Activated CD4-positive, alpha-beta T cell treated with anti-CD3 and anti-CD28 coated beads, Interleukin-2, amount 50 U/mL, for 48 hours (primary cell): ENCODE results near the gene HTR3B.
A peak's percentile ranks its signal among the peaks of the same experiment; 100 is the strongest.
"Not testable (repeated sequence)": the region's sequence is repeated elsewhere in the genome, so short reads cannot be mapped to it uniquely, and the experiment has no call there.

Experiments
- DNase-seq, 2 experiments: peaks; one replicate each; pipeline ENCODE4 v3.0.0-alpha.2; 2020

Gene HTR3B, protein sequence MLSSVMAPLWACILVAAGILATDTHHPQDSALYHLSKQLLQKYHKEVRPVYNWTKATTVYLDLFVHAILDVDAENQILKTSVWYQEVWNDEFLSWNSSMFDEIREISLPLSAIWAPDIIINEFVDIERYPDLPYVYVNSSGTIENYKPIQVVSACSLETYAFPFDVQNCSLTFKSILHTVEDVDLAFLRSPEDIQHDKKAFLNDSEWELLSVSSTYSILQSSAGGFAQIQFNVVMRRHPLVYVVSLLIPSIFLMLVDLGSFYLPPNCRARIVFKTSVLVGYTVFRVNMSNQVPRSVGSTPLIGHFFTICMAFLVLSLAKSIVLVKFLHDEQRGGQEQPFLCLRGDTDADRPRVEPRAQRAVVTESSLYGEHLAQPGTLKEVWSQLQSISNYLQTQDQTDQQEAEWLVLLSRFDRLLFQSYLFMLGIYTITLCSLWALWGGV

DNA sequence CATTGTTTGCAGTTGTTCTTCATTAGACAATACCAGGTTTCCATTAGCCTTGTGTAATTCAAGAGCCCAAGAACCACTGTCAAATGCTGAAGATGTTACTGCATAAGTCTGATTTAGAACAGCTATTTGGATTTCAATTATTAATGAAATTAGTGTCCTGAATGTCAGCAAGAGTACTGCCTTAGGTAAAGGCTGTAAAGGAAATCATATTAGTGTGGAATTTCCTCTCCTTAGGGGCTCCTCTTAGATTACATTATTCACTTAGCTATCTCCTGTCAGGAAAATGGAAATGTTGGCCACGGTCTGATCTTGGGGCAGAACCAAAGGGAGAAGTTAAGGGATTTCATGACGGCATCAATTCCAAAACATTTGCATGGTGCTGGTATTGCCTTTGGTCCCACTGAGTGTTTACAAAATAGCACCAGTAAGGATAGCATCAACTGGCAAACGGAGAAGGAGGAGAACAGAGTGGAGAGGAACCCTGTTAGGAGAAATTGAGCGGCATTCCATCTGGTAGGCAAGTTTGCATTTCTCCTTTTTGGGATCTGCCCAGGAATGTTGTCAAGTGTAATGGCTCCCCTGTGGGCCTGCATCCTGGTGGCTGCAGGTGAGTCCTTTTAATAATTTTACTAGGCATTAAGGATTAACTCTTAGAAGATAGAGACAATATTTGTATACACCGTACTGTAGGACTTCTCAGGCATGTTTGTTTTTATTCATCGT, at the start of gene HTR3B:
Gene HTR3B, plus strand, starts transcription at position 418 of the 723 bp plus-strand sequence. Its CDS starts 138 bp downstream, at position 556.
- no peak for DNase-seq

DNA sequence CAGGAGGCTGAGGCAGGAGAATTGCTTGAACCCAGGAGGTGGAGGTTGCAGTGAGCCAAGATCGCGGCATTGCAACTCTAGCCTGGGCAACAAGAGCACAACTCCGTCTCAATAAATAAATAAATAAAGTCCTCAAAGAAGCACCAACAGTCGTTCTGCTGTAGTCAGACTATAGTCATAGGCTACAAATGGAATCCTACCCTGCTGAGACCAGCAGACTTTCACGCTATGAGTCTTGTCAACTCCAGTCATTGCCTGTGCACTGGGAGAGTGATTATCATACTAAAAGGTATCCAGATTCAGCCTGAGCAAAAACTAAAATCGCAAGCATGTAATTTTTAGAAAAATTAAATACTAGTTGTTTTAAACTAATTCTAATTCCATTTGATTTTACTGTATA, 48.8 kb upstream of the HTR3B start:
- no peak for DNase-seq

DNA sequence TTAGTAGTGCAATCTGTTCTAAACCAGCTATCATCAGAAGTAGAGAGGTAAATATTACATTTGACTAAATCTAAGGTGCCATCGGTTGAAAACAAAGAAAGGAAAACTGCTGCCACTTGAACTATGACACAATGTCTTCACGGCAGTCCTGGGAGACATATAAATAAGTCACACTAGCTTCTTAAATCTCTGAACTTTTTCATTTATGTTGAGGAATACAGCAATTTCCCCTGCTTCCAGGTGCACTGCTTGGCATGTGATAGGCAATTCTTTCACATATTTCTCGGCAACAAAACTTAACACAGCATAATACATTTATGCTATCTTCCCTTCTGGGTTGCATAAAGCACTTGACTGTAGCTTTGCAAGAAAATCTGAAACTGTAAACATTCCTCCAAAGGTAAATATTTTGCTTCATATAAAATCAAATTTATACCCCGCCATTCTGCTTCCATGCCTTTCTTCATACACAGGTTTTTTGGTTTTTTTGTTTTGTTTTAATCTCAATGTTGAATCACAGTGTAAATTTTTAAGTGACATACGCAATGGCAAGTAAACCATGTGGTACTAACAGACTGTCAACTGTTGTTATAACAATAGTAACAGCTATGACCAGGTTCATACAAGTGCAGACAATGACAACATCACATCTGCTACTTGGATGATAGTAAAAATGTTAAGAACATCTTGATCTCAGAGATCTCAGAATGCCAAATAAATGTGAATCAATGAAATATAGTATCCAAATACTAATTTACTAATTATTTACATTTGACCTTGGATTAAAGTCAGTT, 47.4 kb upstream of the HTR3B start:
- no peak for DNase-seq

DNA sequence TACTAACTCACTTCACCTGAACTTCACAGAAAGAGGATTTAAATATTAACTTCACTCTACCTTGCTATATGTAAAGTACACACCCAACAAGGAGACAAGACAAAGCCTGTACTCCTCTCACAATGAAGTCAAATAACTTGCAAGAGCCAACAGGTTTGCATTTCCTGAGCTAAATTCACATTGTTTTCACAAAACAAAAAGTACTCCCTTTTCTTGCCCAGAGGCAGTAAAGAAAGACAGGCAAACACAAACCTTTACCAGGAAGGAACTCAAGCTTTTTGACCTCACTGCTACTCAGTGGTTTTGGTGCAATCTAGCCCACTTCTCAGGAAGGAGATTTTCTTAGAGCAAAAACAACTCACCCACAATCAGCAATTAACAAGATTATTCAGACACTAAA, 44.9 kb upstream of the HTR3B start:
- DNase-seq: no peak

DNA sequence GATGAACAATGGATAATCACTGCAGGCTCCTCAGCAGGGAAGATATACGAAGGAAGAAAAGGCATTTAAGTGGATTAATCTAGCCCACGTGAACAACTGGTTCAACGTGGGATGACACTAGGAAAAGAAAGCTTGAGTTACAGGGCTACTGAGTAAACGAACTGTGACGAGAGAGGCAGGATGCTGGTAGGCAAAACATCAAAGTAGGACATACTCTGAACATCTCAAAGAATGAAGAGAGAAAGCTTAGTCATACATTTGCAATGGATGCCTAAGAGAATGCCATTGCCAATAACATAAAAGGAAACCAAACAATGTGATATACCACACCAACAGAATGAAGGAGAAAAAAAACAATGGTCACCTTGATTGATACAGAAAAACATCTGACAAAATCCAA, 42.2 kb upstream of the HTR3B start:
- DNase-seq: no peak

DNA sequence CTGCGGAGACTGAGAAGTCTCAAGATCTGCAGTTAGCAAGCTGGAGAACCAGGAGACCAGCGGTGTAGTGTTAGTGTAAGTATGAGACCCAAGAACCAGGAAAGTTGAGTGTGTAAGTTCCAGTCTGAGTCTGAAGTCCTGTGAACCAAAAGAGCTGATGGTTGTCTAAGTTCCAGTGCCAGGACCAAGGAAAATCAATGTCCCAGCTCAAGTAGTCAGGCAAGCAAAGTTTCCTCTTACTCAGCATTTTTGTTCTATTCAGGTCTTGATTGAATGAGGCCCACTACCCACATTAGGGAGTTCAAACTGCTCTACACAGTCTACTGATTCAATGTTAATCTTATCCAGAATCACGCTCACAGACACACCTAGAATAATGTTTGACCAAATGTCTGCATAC, 40.2 kb upstream of the HTR3B start:
- no peak for DNase-seq

DNA sequence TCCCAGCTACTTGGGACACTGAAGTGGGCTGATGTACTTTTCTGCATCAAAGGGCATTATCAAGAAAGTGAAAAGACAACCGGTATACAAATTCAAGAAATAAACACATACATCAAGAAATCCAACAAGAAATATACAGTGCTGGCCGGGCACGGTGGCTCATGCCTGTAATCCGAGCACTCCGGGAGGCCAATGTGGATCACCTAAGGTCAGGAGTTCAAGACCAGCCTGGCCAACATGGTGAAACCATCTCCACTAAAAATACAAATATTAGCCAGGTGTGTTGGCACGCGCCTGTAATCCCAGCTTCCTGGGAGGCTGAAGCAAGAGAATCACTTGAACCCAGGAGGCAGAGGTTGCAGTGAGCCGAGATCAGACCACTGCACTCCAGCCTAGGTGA, 38.7 kb upstream of the HTR3B start:
- DNase-seq: no peak

DNA sequence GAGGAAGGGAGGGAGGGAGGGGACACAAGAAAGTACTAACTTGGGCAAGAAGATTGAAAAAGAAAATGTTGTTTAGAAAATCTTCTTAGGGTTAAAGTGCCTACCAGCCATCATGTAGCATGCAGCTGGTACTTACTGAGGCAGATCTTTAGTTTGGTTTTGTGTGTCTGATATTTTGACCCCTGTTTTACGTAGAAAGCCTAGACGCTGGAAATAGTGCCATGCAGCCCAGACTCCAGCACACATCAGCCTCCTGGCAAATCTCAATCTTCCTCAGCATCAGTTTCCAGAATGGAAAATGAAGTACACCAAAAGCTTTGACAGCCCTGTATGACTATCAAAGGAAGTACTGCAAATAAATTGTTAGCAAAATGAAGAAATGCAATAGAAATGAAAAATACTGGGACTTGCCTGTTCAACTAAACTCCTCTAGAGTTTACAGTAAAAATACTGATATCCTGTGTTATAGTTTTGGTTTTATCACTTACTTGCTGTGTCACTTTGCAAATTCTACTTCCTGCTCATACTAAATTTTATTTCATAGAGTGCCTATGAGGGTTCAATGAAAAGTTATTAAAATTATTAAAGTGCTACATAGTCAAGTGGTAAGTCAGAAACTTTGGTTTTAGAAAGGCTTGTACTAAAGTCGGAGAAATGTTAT, 36.6 kb upstream of the HTR3B start:
- no peak for DNase-seq

DNA sequence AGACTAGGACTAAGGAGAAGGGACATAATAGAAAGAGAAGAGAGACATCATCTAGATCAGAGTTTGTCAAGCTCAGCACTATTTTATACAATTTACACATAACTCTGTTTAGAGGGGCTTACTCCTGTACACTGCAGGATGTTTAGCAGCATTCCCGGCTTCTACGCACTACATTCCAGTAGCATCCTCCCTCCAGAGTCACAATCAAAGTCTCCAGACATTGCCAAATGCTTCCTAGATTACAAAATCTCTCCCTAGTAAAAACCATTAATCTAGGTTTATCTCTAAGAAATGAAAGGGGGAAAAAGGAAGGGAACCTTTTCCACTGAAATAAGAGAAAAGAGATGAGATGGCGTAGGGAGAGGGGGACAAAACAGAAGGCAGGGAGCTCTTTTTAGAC, 33.3 kb upstream of the HTR3B start:
- no peak for DNase-seq

DNA sequence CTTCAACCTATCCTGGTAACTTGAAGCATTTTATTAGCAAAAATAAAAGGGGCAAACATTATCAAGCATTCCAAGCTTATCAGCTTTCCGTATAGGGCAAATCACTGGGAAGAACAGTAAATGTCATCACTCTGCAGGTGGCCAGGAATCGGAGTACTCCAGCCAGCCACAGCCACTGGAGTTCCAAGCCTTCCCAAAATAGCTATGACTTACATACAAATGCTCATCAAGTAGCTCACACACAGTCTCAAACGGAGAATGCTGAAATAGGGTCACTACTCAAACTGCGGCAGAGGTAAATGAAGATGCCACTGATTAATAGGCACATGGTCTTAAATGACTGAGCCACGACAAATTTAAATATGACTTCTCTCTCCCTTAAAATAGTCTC, 31.4 kb upstream of the HTR3B start:
- no peak for DNase-seq

DNA sequence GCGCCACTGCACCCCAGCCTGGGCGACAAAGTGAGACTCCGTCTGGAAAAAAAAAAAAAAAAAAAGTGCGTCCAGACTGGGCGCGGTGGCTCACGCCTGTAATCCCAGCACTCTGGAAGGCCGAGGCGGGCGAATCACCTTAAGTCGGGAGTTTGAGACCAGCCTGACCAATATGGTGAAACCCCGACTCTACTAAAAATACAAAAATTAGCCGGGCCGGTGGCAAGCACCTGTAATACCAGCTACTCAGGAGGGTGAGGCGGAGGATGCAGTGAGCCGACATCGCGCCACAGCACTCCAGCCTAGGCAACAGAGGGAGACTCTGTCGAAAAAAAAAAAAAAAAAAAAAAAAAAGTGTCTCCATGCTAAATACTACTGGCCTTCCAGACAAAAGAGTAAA, 30.5 kb upstream of the HTR3B start:
- peak in 1 of 2 experiments; percentile 3 for DNase-seq

DNA sequence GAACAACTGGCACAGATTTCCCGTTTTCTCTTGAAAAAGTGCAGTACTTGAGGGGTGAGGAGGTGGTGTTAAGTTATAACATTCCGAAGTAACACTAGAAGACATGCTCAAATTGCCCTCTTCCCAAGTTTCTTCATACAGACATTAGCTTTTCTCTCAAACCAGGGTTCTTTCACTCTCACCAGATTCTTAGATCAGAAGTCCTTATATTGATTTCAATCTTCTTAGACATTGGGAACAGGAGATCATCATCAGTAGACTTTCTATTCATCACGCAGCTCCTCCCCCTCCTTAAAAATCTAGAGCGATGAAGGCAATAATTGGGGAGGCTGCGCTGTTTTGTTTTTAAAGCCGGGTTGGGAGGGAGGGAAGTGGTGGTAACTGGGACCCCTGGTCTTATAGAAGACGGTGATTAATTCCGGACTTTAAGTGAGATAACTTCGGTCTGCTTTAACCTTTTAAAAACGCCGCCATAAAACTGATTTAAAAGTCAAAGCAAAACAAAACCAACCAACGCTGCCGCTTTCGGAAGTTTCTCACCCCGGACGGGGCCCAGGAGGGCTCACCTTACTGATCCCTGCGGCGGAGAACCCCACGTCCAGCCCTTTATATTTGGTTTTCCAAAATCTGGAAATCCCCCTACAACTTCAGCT, 29.9 kb upstream of the HTR3B start:
- no peak for DNase-seq

DNA sequence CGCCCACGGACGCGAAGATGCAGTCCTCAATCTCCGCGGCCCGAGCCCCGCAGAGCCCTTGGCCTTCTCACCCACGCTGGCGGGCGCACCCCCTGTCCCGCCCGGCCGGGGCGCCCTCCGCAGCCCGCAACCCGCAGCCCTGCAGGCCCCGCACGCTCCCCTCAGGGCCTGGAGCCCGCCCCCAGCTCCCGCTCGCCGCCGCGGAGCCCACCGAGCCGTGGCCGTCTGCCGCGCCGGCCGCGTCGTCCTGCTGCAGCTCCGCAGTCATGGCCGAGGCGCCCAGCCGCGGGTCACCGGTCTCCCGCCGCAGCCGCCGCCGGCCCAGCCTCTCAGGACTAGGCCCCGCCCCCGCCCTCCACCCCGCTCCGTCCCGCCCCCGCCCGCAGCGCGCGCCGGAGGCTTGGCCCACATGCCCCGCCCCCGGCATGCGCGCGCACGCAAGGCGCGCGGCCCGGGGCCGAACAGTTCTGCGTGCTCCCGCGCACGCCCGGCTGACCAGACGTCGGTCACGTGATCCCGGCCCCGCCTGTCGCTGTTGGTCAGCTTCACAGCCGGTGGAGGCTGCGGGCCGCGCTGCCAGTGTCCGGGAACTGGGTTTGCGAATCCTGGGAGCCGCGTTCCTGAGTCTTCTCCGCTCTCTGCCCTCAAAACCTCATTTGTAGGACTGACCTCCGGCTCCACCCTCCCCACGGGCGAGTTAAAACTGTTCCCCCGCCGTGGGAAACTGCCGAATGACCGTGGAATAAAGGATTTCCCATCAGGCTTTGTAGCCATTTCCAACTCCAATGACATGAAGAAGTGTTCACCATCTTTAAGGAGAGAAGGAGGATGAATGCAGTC, 29.1 kb upstream of the HTR3B start, which contains the start of gene USP28:
Gene USP28, minus strand, starts transcription at position 339 of the 840 bp plus-strand sequence. Its CDS starts 71 bp downstream, at position 268.
- DNase-seq: peak; percentile 85 to 87

DNA sequence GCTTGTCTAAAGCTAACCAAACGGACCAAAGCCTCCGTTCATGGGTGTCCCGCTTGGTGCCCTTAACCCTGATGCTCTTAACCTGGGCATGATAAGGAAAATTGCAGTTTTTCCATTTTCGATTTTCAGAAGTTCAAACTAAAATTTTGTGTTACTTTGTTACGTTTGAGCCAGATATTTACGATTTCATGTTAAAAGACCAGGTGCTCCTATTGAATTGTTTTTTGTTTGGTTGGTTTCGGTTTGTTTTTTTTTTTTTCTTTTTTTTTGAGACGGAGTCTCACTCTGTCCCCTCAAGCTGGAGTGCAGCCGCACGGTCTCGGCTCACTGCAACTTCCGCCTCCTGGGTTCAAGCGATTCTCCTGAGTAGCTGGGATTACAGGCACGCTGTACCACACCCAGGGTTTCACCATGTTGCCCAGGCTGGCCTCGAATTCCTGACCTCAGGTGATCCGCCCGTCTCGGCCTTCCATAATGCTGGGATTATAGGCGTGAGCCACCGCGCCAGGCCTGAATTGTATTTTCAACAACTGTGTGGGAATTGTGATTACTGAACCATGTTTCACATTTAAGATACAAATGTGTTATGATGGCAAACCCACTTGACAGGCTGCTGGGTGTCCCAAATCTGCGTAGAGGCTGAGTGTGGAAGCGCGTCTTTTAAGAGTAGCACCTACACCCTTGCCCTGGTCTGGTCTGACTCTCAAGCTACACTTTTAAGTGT, 28.4 kb upstream of the HTR3B start:
- peak in 1 of 2 experiments; percentile 3 for DNase-seq

DNA sequence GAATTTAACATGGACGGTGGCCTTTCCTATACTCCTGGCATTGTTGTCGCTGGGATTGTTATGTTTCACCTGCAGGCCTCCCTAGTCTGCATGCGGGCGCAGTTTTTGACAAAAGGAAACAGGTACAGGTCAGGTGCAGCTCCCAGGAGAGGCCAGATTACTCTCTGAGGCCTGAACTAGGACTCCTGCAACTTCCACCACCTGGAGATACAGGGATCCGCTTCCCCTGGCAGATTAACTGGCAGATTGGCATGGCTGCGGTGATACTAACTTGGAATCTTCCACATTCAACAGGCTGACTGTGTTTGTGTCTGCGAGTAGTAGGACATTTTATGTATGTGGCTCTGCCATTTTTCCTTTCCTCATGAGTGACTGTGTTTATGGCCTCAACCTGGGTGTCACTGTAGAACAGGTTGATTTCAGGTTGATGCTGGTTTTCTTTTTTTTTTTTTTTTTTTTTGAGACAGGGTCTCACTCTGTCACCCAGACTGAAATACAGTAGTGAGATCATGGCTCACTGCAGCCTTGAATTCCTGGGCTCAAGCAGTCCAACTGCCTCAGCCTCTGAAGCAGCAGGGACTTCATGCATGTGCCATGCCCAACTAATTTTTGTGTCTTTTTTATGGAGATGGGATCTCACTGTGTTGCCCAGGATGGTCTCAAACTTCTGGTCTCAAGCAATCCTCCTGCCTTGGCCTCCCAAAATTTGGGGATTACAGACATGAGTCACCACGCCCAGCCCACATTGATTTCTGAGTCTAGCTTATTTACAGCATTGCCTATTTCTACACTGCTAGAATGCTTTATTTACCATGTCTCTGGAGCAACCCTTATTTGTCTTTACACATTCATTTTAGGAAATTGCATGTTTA, 27.6 kb upstream of the HTR3B start:
- peak in 1 of 2 experiments; percentile 3 for DNase-seq

DNA sequence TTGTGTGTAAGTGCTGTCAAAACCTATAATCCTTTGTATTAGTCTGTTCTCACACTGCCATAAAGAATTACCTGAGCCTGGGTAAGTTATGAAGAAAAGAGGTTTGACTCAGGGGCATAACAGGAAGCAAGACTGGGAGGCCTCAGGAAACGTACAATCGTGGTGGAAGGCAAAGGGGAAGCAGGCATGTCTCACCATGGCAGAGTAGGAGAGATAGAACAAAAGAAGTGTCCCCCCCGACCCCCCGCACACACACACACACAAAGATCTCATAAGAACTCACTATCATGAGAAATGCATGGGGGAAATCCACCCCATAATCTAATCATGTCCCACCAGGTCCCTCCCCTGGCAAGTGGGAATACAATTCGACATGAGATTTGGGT, 26.9 kb upstream of the HTR3B start:
- no peak for DNase-seq

DNA sequence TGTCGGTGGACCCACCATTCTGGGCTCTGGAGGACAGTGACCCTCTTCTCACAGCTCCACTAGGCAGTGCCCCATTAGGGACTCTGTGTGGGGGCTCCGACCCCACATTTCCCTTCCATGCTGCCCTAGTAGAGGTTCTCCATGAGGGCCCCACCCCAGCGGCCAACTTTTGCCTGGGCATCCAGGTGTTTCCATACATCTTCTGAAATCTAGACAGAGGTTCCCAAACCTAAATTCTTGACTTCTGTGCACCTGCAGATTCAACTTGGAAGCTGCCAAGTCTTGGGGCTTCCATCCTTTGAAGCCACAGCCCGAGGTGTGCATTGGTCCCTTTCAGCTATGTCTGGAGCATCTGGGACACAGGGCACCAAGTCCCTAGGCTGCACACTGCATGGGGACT, 25.1 kb upstream of the HTR3B start:
- DNase-seq: not testable (repeated sequence)

DNA sequence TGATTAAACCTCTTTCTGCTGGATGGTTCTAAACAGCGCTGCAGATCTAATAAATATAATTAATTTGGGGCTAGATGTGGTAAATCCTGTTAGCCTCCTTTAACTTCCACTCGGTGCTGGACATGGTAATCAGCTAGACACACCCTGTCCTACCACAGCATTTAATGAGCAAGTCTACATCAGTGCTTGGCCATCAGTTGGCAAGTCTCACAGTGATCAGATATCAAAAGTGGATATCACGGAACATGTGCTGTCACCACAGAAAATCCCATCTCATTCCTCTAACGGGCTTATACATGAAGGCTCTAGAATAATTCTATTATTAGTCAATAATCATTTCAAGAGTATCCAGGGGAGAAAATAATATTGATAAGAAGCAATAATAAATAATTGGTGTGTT, 23.6 kb upstream of the HTR3B start:
- no peak for DNase-seq

DNA sequence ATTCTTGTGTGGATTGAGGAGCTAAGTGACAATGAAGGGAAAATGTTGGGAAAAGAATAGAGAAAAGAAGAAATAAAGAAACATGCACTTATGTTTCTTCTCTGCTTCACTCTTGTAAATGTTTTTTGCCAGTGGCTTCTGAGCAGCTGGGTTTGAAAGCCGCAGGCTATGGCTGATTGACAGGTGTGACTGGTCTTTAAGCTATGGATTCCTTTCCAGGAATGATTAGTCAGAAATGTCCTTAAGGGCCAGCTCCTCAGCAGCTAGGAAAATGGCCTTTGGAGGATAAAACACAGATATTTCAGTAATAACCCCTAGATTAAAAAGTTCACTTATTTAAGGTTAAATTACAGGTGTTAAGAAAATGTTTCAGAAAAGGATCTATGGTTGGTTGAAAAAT, 22.7 kb upstream of the HTR3B start:
- DNase-seq: no peak
